WI38 (cell line): ENCODE data around the gene PRRX2.

Source experiments
- H3K4me3 ChIP-seq: 2 replicates; pipeline ENCODE4 v1.5.1; 2011; ENCODE audit warnings: low read depth, mild to moderate bottlenecking, control low read depth, low read length
- CTCF ChIP-seq: IDR thresholded peaks from 2 replicates; pipeline ENCODE4 v1.5.1; 2012; ENCODE audit warnings: low read depth, mild to moderate bottlenecking, control low read depth, low read length

The PRRX2 gene

GRCh38 chr9:129667378-129667777 lies 1.9 kb downstream of the PRRX2 start:
- H3K4me3 ChIP-seq, result peak overlapping the region; percentile 73
- TF ChIP-seq CTCF, result no peak

- H3K4me3 ChIP-seq, result peak overlapping the region; percentile 73; the same call in 1 of the 2 replicates
- no peak for TF ChIP-seq CTCF
Measured at GRCh38 chr9:129667850-129668249, 2.4 kb downstream of the PRRX2 start.

- peak overlapping the region; percentile 20 for H3K4me3 ChIP-seq
- no peak for TF ChIP-seq CTCF
Measured at GRCh38 chr9:129669141-129669718, 3.8 kb downstream of the PRRX2 start.

GRCh38 chr9:129669946-129670345 lies 4.5 kb downstream of the PRRX2 start:
- H3K4me3 ChIP-seq, result no peak overlapping the region
- no peak for TF ChIP-seq CTCF

GRCh38 chr9:129671065-129671464 lies 5.6 kb downstream of the PRRX2 start:
- H3K4me3 ChIP-seq, result no peak overlapping the region
- TF ChIP-seq CTCF, result no peak

GRCh38 chr9:129671519-129671918 lies 6.1 kb downstream of the PRRX2 start:
- TF ChIP-seq CTCF, result no peak
- H3K4me3 ChIP-seq, result no peak overlapping the region

- no peak for TF ChIP-seq CTCF
Measured at GRCh38 chr9:129672702-129673101, 7.3 kb downstream of the PRRX2 start.

More at GRCh38 chr9:129672702-129673101, 7.3 kb downstream of the PRRX2 start:
- H3K4me3 ChIP-seq, result no peak overlapping the region
